Kidney tubule cell (primary cell): Measurements from ENCODE around the gene LAP3.

ENCODE experiments used
- DNase-seq: peaks from one replicate; pipeline ENCODE4 v3.0.0-alpha.2; 2018; ENCODE audit warnings: low spot score

The LAP3 gene

GRCh38 chr4:17619416-17620105 lies 42.6 kb downstream of the LAP3 start:
- no peak for DNase-seq

GRCh38 chr4:17623451-17624001 lies 46.5 kb downstream of the LAP3 start:
- DNase-seq, result no peak

DNA sequence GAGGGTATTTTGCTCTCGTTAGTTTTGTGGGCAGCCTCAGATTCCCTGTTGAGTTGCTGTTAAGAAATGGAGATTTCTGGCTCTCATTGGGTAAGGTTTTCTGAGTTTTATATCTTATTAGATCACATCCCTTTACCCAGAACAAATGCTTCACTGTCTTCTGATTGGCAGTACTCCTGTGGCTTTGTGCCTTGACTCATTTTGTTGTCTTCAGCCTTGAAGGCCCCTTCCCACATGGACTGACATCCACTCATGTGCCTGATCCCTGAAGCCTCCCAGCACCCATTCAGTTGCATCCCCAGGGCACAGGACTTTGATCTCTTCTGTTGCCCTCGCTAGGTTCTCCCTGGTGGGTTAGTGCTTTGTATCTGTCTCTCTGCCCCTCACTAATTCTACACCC lies 47.8 kb downstream of the LAP3 start:
- no peak for DNase-seq

DNA sequence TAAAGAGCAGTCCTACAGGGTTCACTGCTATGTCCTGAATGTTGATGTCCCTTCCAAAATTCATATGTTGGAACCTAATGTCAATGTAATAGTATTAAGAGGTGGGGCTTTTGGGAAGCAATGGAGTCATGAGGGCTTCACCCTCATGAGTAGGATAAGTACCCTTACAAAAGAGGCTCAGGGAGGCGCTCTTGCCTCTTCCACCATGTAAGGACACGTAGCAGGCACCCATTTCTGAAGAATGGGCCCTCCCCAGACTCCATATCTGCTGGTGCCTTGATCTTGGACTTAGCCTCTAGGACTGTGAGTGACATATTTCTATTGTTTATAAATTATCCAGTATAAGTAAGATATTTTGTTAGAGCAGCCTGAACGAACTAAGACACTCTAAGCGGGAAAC lies 53.2 kb downstream of the LAP3 start:
- DNase-seq, result no peak

- DNase-seq, result no peak
Measured at GRCh38 chr4:17633600-17633999, 56.6 kb downstream of the LAP3 start.

DNA sequence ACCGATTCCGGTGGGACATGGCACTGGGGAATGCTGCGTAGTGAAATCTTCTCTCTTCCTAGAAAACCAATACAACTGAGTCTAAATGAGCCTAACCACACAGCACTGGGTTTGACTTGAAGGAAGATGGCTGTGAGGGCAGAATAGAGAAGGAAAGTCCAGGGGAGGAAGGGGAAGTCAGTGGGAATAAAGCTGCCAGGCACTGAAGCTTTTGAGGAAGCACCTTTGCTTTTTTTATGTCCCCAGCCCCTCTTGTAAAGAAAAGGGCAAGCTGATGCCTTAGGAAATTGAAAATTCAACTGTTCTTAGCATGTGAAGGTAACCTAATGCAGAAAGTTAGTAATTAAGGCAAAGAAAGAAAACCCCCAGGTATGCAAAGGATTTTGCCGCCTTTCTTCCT lies 58.1 kb downstream of the LAP3 start:
- DNase-seq, result no peak

DNA sequence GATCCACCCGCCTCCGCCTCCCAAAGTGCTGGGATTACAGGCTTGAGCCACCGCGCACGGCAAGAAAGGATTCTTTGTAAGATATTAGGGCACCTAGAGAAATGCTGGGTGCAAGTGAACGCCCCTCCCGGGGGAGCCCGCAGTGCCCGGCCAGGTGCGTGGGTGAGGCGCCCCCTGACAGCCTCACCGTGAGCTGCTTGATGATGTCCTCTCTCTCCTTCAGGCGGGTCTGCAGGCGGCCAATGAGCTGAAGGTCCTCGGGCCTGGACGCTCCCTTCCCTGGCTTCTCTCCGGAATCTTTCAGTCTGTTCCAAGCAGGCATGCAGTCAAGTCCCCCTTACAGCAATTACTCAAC lies 59.3 kb downstream of the LAP3 start:
- DNase-seq, result no peak

GRCh38 chr4:17636696-17637622 lies 60.0 kb downstream of the LAP3 start:
- peak; percentile 74 for DNase-seq

GRCh38 chr4:17639136-17639535 lies 62.1 kb downstream of the LAP3 start:
- no peak for DNase-seq

GRCh38 chr4:17642398-17642783 lies 65.4 kb downstream of the LAP3 start:
- no peak for DNase-seq

DNA sequence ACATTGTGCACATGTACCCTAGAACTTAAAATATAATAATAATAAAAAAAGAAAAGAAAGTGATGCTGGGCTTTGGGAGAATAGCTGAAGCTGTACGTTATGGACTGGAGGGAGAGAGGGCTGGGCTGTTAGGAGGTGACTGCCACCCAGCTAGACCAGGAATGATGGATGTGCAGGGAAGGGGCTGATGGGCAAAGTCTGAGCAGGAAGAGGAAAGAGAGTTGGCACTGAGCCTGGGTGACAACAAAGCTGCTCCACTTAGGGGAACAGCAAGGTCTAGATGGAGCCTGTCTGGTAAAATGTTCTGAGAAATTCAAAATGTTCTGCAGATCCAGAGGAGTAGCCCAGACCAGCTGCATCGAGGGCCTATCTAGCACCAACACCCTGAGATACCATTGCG lies 69.7 kb downstream of the LAP3 start:
- no peak for DNase-seq

- DNase-seq, result no peak
Measured at GRCh38 chr4:17647176-17647806, 70.3 kb downstream of the LAP3 start.

GRCh38 chr4:17647927-17648326 lies 70.9 kb downstream of the LAP3 start:
- no peak for DNase-seq

GRCh38 chr4:17650406-17650805 lies 73.4 kb downstream of the LAP3 start:
- DNase-seq, result no peak

DNA sequence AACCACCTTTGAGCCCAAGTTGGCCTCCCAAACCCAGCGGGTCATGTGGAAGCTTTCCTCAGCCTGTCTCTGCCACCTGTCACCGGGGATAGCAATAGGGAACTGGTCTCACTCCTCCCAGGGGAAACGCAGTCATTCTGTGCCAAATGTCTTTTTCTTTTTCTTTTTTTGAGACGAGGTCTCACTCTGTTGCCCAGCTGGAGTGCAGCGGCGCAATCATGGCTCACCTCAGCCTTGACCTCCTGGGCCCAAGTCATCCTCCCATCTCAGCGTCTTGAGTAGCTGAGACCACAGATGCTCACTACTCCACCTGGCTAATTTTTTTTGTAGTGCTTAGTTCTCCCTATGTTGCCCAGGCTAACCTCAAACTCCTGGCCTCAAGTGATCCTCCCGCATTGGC lies 77.7 kb downstream of the LAP3 start:
- no peak for DNase-seq

DNA sequence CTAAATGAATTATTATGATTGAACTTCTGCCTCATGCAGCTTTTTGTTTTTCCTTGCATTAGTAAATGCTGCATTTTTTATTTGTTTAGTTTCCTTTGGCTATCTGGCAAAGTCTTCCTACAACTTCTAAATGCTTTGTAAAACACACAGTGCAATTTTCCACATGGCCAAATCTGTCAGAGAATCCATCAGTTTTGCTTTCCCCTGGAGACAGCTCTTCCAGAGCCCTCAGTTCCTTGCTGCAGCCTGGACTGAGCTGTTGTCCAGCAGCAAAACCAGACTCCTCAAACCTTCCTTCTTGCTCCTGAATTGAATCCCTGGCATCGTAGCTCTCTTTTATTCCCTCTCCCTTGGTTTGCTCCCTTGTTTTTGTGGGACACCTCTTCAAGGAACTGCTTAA lies 80.1 kb downstream of the LAP3 start:
- DNase-seq, result no peak
